GM18861 (cell line): ENCODE measurements around the gene ZNF761.
"Not testable (repeated sequence)": the region's sequence is repeated elsewhere in the genome, so short reads cannot be mapped to it uniquely, and the experiment has no call there.

Source experiments
- ATAC-seq: cut with Tn5 transposase; IDR thresholded peaks from one replicate; pipeline ENCODE4 v1.9.1; 2021; ENCODE audit not compliant: unreplicated experiment

ZNF761 gene

DNA sequence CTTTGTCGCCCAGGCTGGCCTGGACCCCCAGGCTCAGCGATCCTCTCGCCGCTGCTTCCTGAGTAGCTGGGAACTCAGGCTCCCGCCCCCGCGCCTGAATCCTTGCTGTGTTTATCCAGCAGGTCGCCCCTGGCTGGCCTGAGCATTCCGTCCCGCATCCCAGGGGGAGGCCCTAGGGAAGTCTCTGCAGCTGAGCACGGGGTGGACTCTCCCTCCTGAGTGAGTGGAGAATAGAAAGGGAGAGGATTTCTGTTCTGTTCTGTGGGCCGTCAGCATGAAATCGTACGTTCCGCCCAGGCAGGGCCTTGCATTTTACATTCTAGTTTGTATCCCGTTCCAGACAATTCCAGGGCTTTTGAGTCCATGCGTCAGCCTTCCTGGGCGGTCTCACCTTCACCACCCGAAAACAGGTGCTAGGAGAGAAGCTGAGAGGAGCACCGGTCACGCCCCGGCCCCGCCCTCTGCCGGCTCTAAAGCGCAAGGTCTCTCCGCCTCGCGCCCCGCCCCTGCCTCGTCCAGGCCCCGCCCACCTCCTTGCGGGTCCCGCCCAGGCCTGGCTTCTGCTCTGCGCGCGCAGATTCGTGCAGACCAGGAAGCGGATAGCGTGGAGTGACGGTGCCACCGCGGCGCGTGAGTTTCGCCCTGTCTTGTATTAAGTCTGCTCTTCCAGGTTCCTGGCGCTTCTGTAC lies at the start of gene ZNF761:
Gene ZNF761, plus strand, starts transcription at position 586 of the 689 bp plus-strand sequence. CDS start 15,285 bp downstream, outside the sequence.
- ATAC-seq, result peak; percentile 87

DNA sequence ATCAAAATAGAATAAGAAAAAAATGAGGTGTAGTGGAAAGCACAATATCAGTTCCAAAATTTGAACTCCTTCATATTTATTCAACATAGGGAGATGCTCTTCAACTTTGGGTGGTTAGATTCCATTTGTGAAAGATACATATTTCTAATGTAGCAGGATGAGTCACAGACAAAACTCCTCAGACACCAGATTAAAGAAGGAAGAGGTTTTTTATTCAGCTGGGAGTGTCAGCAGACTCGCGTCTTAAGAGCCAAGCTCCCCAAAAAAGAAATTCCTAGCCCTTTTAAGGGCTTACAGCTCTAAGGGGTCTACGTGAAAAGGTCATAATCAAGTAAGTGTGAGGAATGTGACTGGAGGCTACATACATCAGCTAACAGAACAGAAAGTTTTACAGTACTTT lies 43.6 kb upstream of the ZNF761 start:
- ATAC-seq, result no peak

DNA sequence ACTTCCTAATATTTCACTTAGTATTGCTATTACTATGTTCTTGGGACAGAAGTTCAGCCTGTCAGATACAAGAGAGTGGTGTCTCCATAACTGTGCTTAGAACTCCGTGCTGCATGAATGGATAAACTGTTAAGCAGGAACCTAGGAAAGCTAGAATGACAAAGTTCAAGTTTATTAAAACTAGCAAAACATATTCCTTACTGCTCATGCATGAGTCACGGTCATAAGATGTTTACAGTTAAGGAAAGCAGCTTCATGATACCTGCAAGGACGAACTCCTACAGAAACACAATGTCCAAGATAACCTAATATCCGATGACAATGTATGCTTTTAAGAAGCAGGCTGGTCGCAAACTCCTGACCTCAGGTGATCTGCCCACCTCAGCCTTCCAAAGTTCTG lies 42.9 kb upstream of the ZNF761 start:
- no peak for ATAC-seq

DNA sequence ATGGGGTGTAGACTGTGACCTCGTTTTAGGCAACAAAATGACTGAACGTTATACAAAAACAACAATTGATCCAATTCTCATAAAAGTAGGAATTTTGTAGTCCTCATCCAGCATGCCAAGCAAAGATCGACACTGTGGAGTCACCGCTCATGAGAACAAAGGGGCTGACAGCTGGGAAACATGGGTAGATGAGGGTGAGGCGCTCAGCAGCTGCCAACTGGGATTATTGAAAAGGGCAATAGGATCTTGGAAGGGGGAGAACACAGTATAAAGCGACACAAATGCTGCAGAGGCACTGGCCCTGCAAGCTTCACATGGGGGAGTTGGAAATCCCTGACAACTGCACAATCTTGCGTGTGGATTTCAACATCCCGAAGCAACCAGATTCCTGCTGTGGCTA lies 42.2 kb upstream of the ZNF761 start:
- ATAC-seq, result no peak

GRCh38 chr19:53389978-53390377 lies 41.8 kb upstream of the ZNF761 start:
- no peak for ATAC-seq

DNA sequence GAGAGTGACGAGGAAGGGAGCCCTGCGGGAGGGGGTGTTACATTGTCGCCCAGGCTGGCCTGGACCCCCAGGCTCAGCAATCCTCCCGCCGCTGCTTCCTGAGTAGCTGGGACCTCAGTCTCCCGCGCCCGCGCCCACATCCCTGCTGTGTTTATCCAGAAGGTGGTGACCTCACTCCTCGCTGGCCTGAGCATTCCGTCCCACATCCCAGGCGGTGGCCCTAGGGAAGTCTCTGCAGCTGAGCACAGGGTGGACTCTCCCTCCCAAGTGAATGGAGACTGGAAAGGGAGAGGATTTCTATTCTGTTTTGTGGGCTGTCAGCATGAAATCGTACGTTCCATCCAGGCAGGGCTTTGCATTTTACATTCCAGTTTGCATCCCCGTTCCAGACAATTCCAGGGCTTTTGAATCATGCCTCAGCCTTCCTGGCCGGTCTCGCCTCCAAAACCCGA lies 37.2 kb upstream of the ZNF761 start:
- no peak for ATAC-seq

DNA sequence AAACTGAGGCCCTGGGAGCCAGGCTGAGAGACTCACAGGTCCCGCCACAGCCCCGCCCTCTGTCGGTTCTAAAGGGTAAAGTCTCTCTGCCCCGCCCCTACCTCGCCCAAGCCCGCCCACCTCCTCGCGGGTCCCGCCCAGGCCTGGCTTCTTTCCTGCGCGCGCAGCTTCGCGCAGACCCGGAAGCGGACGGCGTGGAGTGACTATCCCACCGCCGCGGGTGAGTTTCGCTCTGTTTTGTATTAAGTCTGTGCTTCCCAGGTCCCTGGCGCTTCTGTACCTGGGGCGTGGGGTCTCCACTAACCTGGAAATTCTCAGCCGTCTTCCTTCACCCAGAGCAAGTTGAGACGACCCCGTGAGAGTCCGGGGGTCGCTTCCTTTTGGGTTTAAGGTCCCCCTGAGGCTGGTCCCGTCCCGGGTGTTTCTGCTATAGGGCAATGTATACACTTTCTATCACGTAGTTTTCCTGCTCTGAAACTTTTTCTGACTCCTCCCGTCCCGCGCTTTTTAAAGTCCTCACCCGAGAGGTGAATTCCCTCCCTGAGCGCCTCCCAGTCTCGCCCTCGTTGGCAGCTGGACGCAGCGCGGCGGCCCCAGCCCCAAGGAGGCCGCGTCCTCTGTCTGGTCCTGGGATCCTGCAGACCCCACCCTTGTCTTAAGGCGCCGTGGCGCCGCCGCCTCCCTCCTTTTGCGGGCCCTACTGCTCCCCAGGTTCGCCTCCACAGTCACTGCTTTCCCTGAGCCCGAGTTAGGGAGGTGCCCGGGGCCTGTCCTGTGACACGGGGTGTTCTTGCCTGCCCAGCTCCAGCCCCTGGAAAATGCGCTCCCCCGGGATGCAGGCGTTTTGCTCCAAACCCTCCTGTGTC lies 36.6 kb upstream of the ZNF761 start, which contains the start of gene ZNF765:
Gene ZNF765, plus strand, starts transcription at position 176 of the 866 bp plus-strand sequence. CDS start 2,867 bp downstream, outside the sequence.
- peak; percentile 51 for ATAC-seq

GRCh38 chr19:53395840-53396524 lies 35.8 kb upstream of the ZNF761 start:
- not testable (repeated sequence) for ATAC-seq

- no peak for ATAC-seq
Observed at GRCh38 chr19:53396525-53396868, 35.3 kb upstream of the ZNF761 start.

GRCh38 chr19:53397918-53398317 lies 33.9 kb upstream of the ZNF761 start:
- ATAC-seq, result not testable (repeated sequence)

GRCh38 chr19:53409505-53410204 lies 22.1 kb upstream of the ZNF761 start:
- ATAC-seq, result no peak

- ATAC-seq, result not testable (repeated sequence)
Observed at GRCh38 chr19:53420520-53421315, 11.1 kb upstream of the ZNF761 start.

GRCh38 chr19:53422551-53422950 lies 9.2 kb upstream of the ZNF761 start:
- ATAC-seq, result no peak

DNA sequence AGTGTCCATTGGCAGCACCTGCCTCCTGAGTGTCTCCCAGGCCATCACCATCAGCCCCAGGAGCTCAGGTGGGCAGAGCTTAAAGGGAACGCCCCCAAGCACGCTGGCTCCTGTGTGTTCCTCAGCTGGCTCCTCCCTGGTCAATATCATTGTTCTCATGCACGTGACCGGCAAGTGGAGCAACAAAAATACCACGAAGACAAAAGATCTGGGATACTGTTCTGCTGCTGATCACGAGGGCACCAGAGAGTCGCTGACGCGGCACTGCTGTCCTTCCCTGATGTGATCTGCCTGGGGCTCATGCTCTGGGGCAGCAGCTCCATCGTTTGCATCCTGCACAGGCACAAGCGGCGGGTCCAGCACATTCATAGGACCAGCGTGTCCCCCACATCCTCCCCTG lies 8.7 kb upstream of the ZNF761 start:
- ATAC-seq, result not testable (repeated sequence)

DNA sequence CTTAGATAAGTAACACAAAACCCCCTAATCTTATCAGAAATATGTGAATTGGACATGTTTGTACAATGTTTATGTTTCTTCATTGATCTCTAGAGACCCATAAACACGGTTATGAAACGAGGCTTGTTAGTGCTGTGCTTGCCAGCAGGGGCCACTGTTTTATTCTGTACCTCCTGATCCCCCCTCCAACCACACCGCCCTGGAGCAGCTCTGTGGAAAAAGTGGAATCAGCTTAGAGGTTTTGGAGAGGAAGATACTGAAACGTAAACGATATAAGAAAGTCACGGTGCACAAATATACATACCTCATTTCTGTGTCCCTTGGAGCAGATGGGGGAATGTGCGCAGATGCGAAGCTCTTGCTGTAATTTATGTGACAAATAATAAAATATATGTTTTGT lies 8.1 kb upstream of the ZNF761 start:
- ATAC-seq, result not testable (repeated sequence)

DNA sequence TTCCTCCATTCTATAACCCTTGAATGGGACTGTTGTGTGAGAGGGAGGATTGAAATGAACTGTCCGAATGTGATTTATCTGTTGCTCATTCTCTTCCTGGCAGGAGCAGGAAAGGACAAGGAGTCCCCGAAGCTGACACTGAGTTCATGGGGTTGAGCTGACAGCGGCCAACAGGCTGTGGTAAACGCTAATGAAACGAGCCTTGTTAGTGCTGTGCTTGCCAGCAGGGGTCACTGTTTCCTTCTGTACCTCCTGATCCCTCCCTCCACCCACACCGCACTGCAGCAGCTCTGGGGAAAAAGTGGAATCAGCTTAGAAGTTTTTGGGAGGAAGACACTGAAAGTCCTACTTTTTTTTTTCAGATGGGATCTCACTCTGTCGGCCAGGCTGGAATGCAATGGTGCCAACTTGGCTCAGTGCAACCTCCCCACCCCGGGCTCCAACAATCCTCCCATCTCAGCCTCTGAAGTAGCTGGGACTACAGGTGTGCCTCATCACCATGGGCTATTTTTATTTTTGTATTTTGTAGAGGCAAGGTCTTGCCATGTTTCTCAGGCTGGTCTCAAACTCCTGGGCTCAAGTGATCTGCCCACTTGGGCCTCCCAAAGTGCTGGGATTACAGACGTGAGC lies 6.7 kb upstream of the ZNF761 start:
- ATAC-seq, result no peak

- ATAC-seq, result no peak
Observed at GRCh38 chr19:53432088-53432661, 391 bp downstream of the ZNF761 start.

DNA sequence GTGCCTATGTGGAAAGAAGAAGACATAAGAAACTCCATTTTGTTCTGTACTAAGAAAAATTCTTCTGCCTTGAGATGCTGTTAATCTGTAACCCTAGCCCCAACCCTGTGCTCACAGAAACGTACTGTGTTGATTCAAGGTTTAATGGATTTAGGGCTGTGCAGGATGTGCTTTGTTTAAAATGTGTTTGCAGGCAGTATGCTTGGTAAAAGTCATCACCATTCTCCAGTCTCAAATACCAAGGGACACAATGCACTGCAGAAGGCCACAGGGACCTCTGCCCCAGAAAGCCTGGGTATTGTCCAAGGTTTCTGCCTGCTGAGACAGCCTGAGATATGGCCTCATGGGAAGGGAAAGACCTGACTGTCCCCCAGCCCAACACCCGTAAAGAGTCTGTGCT lies 12.0 kb downstream of the ZNF761 start:
- not testable (repeated sequence) for ATAC-seq

DNA sequence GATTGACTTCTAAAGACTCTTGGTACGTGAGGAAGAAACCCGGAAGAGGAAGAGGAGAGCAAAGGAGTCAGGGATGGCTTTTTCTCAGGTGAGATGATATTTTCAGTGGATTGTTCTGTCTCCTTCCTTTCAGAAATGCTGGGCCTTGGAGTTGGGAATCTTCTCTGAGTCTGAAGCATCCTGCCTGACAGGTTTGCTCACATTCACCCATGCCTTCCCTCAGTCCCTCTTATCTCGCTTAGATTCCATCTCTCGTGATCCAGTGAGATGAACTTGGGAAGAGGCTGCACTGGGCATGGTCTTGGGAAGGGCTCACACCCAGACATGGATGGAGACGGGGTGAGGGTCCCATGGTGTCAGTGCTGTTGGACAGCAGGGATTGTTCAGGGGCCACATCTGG lies 15.4 kb downstream of the ZNF761 start:
- not testable (repeated sequence) for ATAC-seq
